Uterus (tissue), 2 donors: ENCODE data around the gene DCC.

Experiments used
- CTCF ChIP-seq, 4 experiments: fragments of 200-600 bp in 2 of 4; fragments of 450-650 bp in 2 of 4; sonication (generic) in 2 of 4; IDR thresholded peaks; one replicate each; pipeline ENCODE4 v1.5.1; 2016 to 2019; ENCODE audit warnings: antibody characterized with exemption in 4 of 4, mild to moderate bottlenecking in 2 of 4, moderate library complexity in 1 of 4
- POLR2A ChIP-seq, 2 donors: fragments of 450-650 bp; IDR thresholded peaks; one replicate each; pipeline ENCODE4 v1.6.1; 2016; ENCODE audit warnings: antibody characterized with exemption in 2 of 2, mild to moderate bottlenecking in 1 of 2, moderate library complexity in 1 of 2

- TF ChIP-seq CTCF (IDR thresholded peaks at IDR 0.05) (no peak), POLR2A (IDR thresholded peaks at IDR 0.05) (no peak)
Measured at GRCh38 chr18:52452427-52452826, 112.4 kb downstream of the DCC start.
